GM23338 (cell line): ENCODE data around the gene HBB. TPM values are rescaled to one million over a fixed set of nuclear protein-coding genes. Genes with fewer than 3 reads are reported as not detected.

Source experiments
- ATAC-seq: fragments of 200-7000 bp; cut with Tn5 transposase; 3 replicates; pipeline ENCODE4 v1.9.1; 2020
- DNase-seq: peaks from one replicate; pipeline ENCODE4 v3.0.0-alpha.2; 2015; ENCODE audit warnings: low spot score
- H2AFZ ChIP-seq: fragments of 200-600 bp; sonication (generic); 2 replicates; pipeline ENCODE4 v1.8.0; 2016; ENCODE audit warnings: antibody characterized with exemption, mild to moderate bottlenecking, moderate library complexity
- H3F3A ChIP-seq: fragments of 200-600 bp; sonication (generic); replicated peaks from 2 replicates; pipeline ENCODE4 v1.8.0; 2017; ENCODE audit warnings: antibody characterized with exemption, mixed run types, low read depth
- H3K27ac ChIP-seq: fragments of 200-600 bp; sonication (generic); 2 replicates; pipeline ENCODE4 v1.6.1; 2016; ENCODE audit warnings: low read depth
- H3K27me3 ChIP-seq: fragments of 200-600 bp; sonication (generic); 2 replicates; pipeline ENCODE4 v1.8.0; 2016; ENCODE audit warnings: mild to moderate bottlenecking, mixed run types, moderate library complexity; ENCODE audit not compliant: insufficient read depth
- H3K36me3 ChIP-seq: fragments of 200-600 bp; sonication (generic); 2 replicates; pipeline ENCODE4 v1.8.0; 2016; ENCODE audit warnings: mild to moderate bottlenecking; ENCODE audit not compliant: insufficient read depth
- H3K4me1 ChIP-seq: fragments of 200-600 bp; sonication (generic); 2 replicates; pipeline ENCODE4 v1.8.0; 2016; ENCODE audit warnings: mild to moderate bottlenecking, moderate library complexity; ENCODE audit not compliant: insufficient read depth
- H3K4me2 ChIP-seq: fragments of 200-600 bp; sonication (generic); 2 replicates; pipeline ENCODE4 v1.7.1; 2017; ENCODE audit warnings: mixed run types
- H3K4me3 ChIP-seq: fragments of 200-600 bp; sonication (generic); 2 replicates; pipeline ENCODE4 v1.6.1; 2016; ENCODE audit warnings: mixed run types
- H3K79me2 ChIP-seq: fragments of 200-600 bp; sonication (generic); replicated peaks from 2 replicates; pipeline ENCODE4 v1.8.0; 2017; ENCODE audit warnings: mild to moderate bottlenecking; ENCODE audit not compliant: insufficient read depth
- H3K9me2 ChIP-seq: fragments of 200-600 bp; sonication (generic); 2 replicates; pipeline ENCODE4 v1.8.0; 2017; ENCODE audit not compliant: insufficient read depth
- H4K20me1 ChIP-seq: fragments of 200-600 bp; sonication (generic); replicated peaks from 2 replicates; pipeline ENCODE4 v1.8.0; 2017; ENCODE audit warnings: mild to moderate bottlenecking; ENCODE audit not compliant: insufficient read depth
- H3K27ac Mint-ChIP-seq: 2 replicates; pipeline ENCODE4 v1.8.0; 2020; ENCODE audit warnings: inconsistent platforms, mild to moderate bottlenecking, moderate library complexity, mixed read lengths
- H3K27me3 Mint-ChIP-seq: 3 replicates; pipeline ENCODE4 v1.8.0; 2022; ENCODE audit warnings: low read depth, mild to moderate bottlenecking, moderate library complexity, mixed read lengths, inconsistent platforms; ENCODE audit not compliant: insufficient read depth, poor library complexity
- H3K36me3 Mint-ChIP-seq: 3 replicates; pipeline ENCODE4 v1.8.0; 2021; ENCODE audit warnings: low read depth, mild to moderate bottlenecking, inconsistent platforms, moderate library complexity, mixed read lengths
- H3K4me1 Mint-ChIP-seq: 3 replicates; pipeline ENCODE4 v1.8.0; 2020; ENCODE audit warnings: mild to moderate bottlenecking, inconsistent platforms, mixed read lengths
- H3K4me3 Mint-ChIP-seq: 3 replicates; pipeline ENCODE4 v1.8.0; 2021; ENCODE audit warnings: moderate library complexity, mild to moderate bottlenecking, inconsistent platforms, mixed read lengths
- H3K9me3 Mint-ChIP-seq: 3 replicates; pipeline ENCODE4 v1.8.0; 2020; ENCODE audit warnings: moderate library complexity, mild to moderate bottlenecking, inconsistent platforms, mixed read lengths
- JUNB ChIP-seq: IDR thresholded peaks from one replicate; pipeline ENCODE4 v1.6.1; 2016; ENCODE audit warnings: antibody characterized with exemption; ENCODE audit not compliant: unreplicated experiment
- NANOG ChIP-seq: IDR thresholded peaks from 2 replicates; pipeline ENCODE4 v1.6.1; 2016; ENCODE audit warnings: antibody characterized with exemption, borderline replicate concordance
- STAT1 ChIP-seq: IDR thresholded peaks from one replicate; pipeline ENCODE4 v1.6.1; 2016; ENCODE audit warnings: antibody characterized with exemption; ENCODE audit not compliant: unreplicated experiment
- ZNF114 ChIP-seq: fragments of 250-450 bp; sonication (Bioruptor Pico); IDR thresholded peaks from 2 replicates; pipeline ENCODE4 v1.5.0; 2020; ENCODE audit warnings: mild to moderate bottlenecking, moderate library complexity
- polyA plus RNA-seq: library from polyadenylated mRNA; unstranded; fragments of >200 nt; fragmentation: Nextera tagmentation; extraction: Ambion mirVana; gene quantifications from 2 replicates; pipeline ENCODE4 v1.2.1, GENCODE V29; 2016
- total RNA-seq: library from RNA; depleted of rRNA; stranded (reverse); fragments of >200 nt; shearing (Covaris generic); gene quantifications from 2 replicates; pipeline ENCODE4 v1.2.3, GENCODE V29; 2014
- TF ChIP-seq, protein P1 (sequence below): IDR thresholded peaks from one replicate; pipeline ENCODE4 v1.6.1; 2018; ENCODE audit warnings: antibody characterized with exemption; ENCODE audit not compliant: unreplicated experiment
- TF ChIP-seq, protein P2 (sequence below): fragments of 250-450 bp; sonication (Bioruptor Pico); IDR thresholded peaks from 2 replicates; pipeline ENCODE4 v1.5.0; 2020; ENCODE audit warnings: mild to moderate bottlenecking, moderate library complexity
- TF ChIP-seq, protein P3 (sequence below), 2 experiments: fragments of 200-600 bp in 1 of 2; sonication (generic) in 1 of 2; conservative IDR thresholded peaks; 2 replicates each; pipeline versions ENCODE4 v1.5.1 to v1.6.1; 2016 to 2017; ENCODE audit warnings: antibody characterized with exemption in 2 of 2, low read depth in 2 of 2, mild to moderate bottlenecking in 2 of 2, moderate library complexity in 1 of 2

The HBB gene
- total and polyA plus RNA-seq, 2 experiments from 2014 or later = not detected

DNA sequence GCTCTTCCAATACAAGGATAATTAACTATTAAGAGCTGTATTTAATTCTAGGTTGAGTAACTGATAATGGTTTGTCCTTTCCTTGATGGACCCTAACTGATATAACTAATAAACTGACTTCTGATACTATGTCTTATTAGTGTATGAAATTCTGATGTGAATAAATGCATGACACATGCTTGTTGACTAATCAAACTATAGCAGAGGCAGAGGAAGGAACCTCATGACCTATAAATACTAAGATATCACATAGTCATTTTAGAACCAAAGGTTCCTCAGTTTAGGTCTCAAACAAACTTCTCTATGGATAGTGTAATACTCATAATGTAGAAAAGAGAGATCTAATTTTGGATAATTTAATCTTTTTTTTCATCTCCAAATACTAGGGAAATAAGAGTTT is 12.2 kb upstream of the HBB start:
- Mint-ChIP-seq H3K27me3 (peaks cover 2% of the 10 kb centered on the region), H3K9me3 (no peaks in the 10 kb centered on the region), H3K27ac (no peak overlapping the region), H3K36me3 (no peaks in the 10 kb centered on the region), H3K4me1 (no peaks in the 10 kb centered on the region), H3K4me3 (no peak overlapping the region)
- ATAC-seq (no peak), DNase-seq (no peak)
- TF ChIP-seq, protein P1, sequence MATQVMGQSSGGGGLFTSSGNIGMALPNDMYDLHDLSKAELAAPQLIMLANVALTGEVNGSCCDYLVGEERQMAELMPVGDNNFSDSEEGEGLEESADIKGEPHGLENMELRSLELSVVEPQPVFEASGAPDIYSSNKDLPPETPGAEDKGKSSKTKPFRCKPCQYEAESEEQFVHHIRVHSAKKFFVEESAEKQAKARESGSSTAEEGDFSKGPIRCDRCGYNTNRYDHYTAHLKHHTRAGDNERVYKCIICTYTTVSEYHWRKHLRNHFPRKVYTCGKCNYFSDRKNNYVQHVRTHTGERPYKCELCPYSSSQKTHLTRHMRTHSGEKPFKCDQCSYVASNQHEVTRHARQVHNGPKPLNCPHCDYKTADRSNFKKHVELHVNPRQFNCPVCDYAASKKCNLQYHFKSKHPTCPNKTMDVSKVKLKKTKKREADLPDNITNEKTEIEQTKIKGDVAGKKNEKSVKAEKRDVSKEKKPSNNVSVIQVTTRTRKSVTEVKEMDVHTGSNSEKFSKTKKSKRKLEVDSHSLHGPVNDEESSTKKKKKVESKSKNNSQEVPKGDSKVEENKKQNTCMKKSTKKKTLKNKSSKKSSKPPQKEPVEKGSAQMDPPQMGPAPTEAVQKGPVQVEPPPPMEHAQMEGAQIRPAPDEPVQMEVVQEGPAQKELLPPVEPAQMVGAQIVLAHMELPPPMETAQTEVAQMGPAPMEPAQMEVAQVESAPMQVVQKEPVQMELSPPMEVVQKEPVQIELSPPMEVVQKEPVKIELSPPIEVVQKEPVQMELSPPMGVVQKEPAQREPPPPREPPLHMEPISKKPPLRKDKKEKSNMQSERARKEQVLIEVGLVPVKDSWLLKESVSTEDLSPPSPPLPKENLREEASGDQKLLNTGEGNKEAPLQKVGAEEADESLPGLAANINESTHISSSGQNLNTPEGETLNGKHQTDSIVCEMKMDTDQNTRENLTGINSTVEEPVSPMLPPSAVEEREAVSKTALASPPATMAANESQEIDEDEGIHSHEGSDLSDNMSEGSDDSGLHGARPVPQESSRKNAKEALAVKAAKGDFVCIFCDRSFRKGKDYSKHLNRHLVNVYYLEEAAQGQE = no peak
- TF ChIP-seq ZNF114 (no peak), NANOG (no peak), STAT1 (no peak), JUNB (no peak)
- TF ChIP-seq, protein P2, sequence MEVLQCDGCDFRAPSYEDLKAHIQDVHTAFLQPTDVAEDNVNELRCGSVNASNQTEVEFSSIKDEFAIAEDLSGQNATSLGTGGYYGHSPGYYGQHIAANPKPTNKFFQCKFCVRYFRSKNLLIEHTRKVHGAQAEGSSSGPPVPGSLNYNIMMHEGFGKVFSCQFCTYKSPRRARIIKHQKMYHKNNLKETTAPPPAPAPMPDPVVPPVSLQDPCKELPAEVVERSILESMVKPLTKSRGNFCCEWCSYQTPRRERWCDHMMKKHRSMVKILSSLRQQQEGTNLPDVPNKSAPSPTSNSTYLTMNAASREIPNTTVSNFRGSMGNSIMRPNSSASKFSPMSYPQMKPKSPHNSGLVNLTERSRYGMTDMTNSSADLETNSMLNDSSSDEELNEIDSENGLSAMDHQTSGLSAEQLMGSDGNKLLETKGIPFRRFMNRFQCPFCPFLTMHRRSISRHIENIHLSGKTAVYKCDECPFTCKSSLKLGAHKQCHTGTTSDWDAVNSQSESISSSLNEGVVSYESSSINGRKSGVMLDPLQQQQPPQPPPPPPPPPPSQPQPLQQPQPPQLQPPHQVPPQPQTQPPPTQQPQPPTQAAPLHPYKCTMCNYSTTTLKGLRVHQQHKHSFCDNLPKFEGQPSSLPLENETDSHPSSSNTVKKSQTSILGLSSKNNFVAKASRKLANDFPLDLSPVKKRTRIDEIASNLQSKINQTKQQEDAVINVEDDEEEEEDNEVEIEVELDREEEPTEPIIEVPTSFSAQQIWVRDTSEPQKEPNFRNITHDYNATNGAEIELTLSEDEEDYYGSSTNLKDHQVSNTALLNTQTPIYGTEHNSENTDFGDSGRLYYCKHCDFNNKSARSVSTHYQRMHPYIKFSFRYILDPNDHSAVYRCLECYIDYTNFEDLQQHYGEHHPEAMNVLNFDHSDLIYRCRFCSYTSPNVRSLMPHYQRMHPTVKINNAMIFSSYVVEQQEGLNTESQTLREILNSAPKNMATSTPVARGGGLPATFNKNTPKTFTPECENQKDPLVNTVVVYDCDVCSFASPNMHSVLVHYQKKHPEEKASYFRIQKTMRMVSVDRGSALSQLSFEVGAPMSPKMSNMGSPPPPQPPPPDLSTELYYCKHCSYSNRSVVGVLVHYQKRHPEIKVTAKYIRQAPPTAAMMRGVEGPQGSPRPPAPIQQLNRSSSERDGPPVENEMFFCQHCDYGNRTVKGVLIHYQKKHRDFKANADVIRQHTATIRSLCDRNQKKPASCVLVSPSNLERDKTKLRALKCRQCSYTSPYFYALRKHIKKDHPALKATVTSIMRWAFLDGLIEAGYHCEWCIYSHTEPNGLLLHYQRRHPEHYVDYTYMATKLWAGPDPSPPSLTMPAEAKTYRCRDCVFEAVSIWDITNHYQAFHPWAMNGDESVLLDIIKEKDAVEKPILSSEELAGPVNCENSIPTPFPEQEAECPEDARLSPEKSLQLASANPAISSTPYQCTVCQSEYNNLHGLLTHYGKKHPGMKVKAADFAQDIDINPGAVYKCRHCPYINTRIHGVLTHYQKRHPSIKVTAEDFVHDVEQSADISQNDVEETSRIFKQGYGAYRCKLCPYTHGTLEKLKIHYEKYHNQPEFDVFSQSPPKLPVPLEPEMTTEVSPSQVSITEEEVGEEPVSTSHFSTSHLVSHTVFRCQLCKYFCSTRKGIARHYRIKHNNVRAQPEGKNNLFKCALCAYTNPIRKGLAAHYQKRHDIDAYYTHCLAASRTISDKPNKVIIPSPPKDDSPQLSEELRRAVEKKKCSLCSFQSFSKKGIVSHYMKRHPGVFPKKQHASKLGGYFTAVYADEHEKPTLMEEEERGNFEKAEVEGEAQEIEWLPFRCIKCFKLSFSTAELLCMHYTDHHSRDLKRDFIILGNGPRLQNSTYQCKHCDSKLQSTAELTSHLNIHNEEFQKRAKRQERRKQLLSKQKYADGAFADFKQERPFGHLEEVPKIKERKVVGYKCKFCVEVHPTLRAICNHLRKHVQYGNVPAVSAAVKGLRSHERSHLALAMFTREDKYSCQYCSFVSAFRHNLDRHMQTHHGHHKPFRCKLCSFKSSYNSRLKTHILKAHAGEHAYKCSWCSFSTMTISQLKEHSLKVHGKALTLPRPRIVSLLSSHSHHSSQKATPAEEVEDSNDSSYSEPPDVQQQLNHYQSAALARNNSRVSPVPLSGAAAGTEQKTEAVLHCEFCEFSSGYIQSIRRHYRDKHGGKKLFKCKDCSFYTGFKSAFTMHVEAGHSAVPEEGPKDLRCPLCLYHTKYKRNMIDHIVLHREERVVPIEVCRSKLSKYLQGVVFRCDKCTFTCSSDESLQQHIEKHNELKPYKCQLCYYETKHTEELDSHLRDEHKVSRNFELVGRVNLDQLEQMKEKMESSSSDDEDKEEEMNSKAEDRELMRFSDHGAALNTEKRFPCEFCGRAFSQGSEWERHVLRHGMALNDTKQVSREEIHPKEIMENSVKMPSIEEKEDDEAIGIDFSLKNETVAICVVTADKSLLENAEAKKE = no peak
- TF ChIP-seq, protein P3, sequence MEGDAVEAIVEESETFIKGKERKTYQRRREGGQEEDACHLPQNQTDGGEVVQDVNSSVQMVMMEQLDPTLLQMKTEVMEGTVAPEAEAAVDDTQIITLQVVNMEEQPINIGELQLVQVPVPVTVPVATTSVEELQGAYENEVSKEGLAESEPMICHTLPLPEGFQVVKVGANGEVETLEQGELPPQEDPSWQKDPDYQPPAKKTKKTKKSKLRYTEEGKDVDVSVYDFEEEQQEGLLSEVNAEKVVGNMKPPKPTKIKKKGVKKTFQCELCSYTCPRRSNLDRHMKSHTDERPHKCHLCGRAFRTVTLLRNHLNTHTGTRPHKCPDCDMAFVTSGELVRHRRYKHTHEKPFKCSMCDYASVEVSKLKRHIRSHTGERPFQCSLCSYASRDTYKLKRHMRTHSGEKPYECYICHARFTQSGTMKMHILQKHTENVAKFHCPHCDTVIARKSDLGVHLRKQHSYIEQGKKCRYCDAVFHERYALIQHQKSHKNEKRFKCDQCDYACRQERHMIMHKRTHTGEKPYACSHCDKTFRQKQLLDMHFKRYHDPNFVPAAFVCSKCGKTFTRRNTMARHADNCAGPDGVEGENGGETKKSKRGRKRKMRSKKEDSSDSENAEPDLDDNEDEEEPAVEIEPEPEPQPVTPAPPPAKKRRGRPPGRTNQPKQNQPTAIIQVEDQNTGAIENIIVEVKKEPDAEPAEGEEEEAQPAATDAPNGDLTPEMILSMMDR (conservative IDR thresholded peaks at IDR 0.05; ENCODE audit: low read depth in 2 of 2) = no peak
- H3K4me2 ChIP-seq = no peak overlapping the region
- H3F3A ChIP-seq = no peaks in the 10 kb centered on the region
- no peaks in the 10 kb centered on the region for H3K27me3 ChIP-seq
- no peaks in the 10 kb centered on the region for H3K79me2 ChIP-seq
- 0 out of 2 replicates have a peak, but pooled peaks cover 2% of the 10 kb centered on the region for H3K9me2 ChIP-seq
- no peaks in the 10 kb centered on the region for H3K4me1 ChIP-seq
- no peaks in the 10 kb centered on the region for H4K20me1 ChIP-seq
- H3K36me3 ChIP-seq = no peaks in the 10 kb centered on the region
- H3K27ac ChIP-seq = no peak overlapping the region
- H3K4me3 ChIP-seq = no peak overlapping the region
- no peak overlapping the region for H2AFZ ChIP-seq
